HG03469 (cell line): Measurements from ENCODE around the gene PPP2R2B.

Source experiments
- ATAC-seq: cut with Tn5 transposase; IDR thresholded peaks from one replicate; pipeline ENCODE4 v1.9.1; 2021; ENCODE audit warnings: mild to moderate bottlenecking, moderate library complexity, moderate number of reproducible peaks; ENCODE audit not compliant: unreplicated experiment

Gene PPP2R2B

GRCh38 chr5:146789712-146790653 is 88.6 kb downstream of the PPP2R2B start:
- no peak for ATAC-seq

GRCh38 chr5:146788898-146789297 is 89.7 kb downstream of the PPP2R2B start:
- ATAC-seq: no peak

GRCh38 chr5:146785065-146785464 is 93.5 kb downstream of the PPP2R2B start:
- ATAC-seq: no peak

- no peak for ATAC-seq
Observed at GRCh38 chr5:146781157-146781556, 97.4 kb downstream of the PPP2R2B start.

- no peak for ATAC-seq
Observed at GRCh38 chr5:146779211-146779869, 99.2 kb downstream of the PPP2R2B start.

- ATAC-seq: no peak
Observed at GRCh38 chr5:146778795-146779194, 99.8 kb downstream of the PPP2R2B start.

- no peak for ATAC-seq
Observed at GRCh38 chr5:146778261-146778660, 100.3 kb downstream of the PPP2R2B start.

- no peak for ATAC-seq
Observed at GRCh38 chr5:146772881-146773466, 105.6 kb downstream of the PPP2R2B start.

- no peak for ATAC-seq
Observed at GRCh38 chr5:146770980-146771379, 107.6 kb downstream of the PPP2R2B start.

- ATAC-seq: no peak
Observed at GRCh38 chr5:146770546-146770945, 108.0 kb downstream of the PPP2R2B start.

GRCh38 chr5:146767534-146767933 is 111.0 kb downstream of the PPP2R2B start:
- ATAC-seq: no peak

GRCh38 chr5:146766013-146766412 is 112.5 kb downstream of the PPP2R2B start:
- no peak for ATAC-seq

GRCh38 chr5:146765089-146765832 is 113.3 kb downstream of the PPP2R2B start:
- no peak for ATAC-seq

GRCh38 chr5:146762830-146763229 is 115.7 kb downstream of the PPP2R2B start:
- no peak for ATAC-seq

- no peak for ATAC-seq
Observed at GRCh38 chr5:146761811-146762210, 116.7 kb downstream of the PPP2R2B start.

GRCh38 chr5:146758938-146759337 is 119.6 kb downstream of the PPP2R2B start:
- no peak for ATAC-seq

GRCh38 chr5:146758076-146758475 is 120.5 kb downstream of the PPP2R2B start:
- ATAC-seq: no peak

- ATAC-seq: no peak
Observed at GRCh38 chr5:146756546-146756945, 122.0 kb downstream of the PPP2R2B start.

- no peak for ATAC-seq
Observed at GRCh38 chr5:146755793-146756192, 122.8 kb downstream of the PPP2R2B start.

GRCh38 chr5:146754621-146755020 is 123.9 kb downstream of the PPP2R2B start:
- no peak for ATAC-seq

GRCh38 chr5:146753641-146754040 is 124.9 kb downstream of the PPP2R2B start:
- ATAC-seq: no peak
